IgD-negative memory B cell (primary cell): ENCODE results near the gene CPNE5. TPM values are rescaled to one million over a fixed set of nuclear protein-coding genes. Genes with fewer than 3 reads are reported as not detected.
"Not testable (repeated sequence)": the region's sequence is repeated elsewhere in the genome, so short reads cannot be mapped to it uniquely, and the experiment has no call there.

Source experiments
- H3K27ac Mint-ChIP-seq, 3 donors: one replicate each; pipeline ENCODE4 v1.8.0; 2020 to 2022; ENCODE audit warnings: mild to moderate bottlenecking in 3 of 3, mixed read lengths in 3 of 3, moderate library complexity in 1 of 3
- H3K27me3 Mint-ChIP-seq: one replicate; pipeline ENCODE4 v1.8.0; 2021; ENCODE audit warnings: mixed read lengths
- H3K36me3 Mint-ChIP-seq: one replicate; pipeline ENCODE4 v1.8.0; 2020; ENCODE audit warnings: mild to moderate bottlenecking, mixed read lengths
- H3K4me1 Mint-ChIP-seq, 3 donors: one replicate each; pipeline ENCODE4 v1.8.0; 2020 to 2022; ENCODE audit warnings: mixed read lengths in 3 of 3, mild to moderate bottlenecking in 1 of 3
- H3K4me3 Mint-ChIP-seq, 4 donors: one replicate each; pipeline ENCODE4 v1.8.0; 2020 to 2022; ENCODE audit warnings: mild to moderate bottlenecking in 4 of 4, mixed read lengths in 4 of 4, moderate library complexity in 3 of 4
- H3K9me3 Mint-ChIP-seq, 3 donors: one replicate each; pipeline ENCODE4 v1.8.0; 2020 to 2021; ENCODE audit warnings: mixed read lengths in 3 of 3, mild to moderate bottlenecking in 1 of 3
- polyA plus RNA-seq: library from polyadenylated mRNA; unstranded; fragments of 300-500 nt; fragmentation: Illumina TruSeq; gene quantifications from one replicate; pipeline ENCODE4 v1.2.3, GENCODE V29; 2021

Gene CPNE5
- polyA plus RNA-seq, 1 donor from 2014 or later = 280 TPM

GRCh38 chr6:36717231-36717825, 121.9 kb downstream of the CPNE5 start:
- Mint-ChIP-seq H3K27me3 (no peaks in the 10 kb centered on the region), H3K36me3 (no peaks in the 10 kb centered on the region), H3K9me3 (no peaks in the 10 kb centered on the region), H3K4me1 (peaks cover 6 to 12% (median 6%) of the 10 kb centered on the region in 3 donors), H3K27ac (peak overlapping the region in 1 of 3 donors; percentile 69), H3K4me3 (no peak overlapping the region)

DNA sequence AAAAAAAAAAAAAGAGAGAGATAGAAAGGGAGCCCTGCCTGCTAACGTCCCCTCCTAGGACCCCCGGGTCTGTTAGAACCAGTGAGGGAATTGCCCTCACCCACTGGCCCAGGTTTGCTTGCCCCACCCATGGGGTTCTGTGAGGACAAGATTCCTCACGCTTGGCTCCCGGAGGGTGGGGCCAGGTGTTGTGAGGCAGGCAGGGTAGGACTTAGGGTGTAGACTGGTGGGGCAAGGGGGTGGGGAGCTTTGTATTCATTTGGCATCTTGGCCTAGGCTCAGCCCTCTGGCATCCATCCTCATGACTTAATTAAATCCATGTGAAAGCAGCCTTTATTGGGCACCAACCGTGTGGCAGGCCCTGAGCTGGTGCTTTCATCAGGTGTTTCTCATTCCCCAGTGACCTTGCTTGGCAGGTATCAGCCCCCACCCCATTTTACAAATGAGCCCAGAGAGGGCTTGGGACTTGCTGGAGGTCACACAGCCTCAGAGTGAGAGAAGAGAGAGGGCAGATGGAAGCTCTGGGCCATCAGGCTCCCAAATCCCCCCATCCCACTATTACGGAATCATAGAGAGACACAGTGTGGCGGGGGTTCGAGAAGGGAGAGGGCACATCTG, 122.7 kb downstream of the CPNE5 start:
- H3K36me3 Mint-ChIP-seq = no peaks in the 10 kb centered on the region
- H3K4me3 Mint-ChIP-seq = no peak overlapping the region
- no peak overlapping the region for H3K27ac Mint-ChIP-seq
- H3K27me3 Mint-ChIP-seq = no peaks in the 10 kb centered on the region
- peaks cover 6 to 12% (median 6%) of the 10 kb centered on the region in 3 donors for H3K4me1 Mint-ChIP-seq
- no peaks in the 10 kb centered on the region for H3K9me3 Mint-ChIP-seq

DNA sequence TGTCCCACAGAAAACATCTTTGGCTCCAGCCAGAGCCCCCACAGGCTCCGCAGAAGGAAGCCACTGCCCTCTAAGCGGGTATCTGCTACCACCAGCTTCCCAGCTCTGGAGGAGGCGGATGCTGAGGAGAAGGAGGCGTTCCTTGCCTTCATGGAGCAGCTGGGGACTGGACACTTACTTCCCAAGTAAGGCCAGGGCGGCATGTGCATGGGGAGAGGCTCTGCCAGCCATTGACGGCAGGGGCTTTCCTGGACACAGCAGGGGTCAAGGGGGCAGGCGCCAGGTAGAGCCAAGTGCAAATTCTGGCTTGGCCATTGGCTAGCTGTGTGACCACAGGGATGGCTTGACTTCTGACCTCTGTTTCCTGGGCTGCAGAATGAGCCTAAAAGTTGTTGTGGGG, 123.8 kb downstream of the CPNE5 start:
- Mint-ChIP-seq H3K9me3 (no peaks in the 10 kb centered on the region), H3K4me3 (no peak overlapping the region), H3K27ac (no peak overlapping the region), H3K36me3 (no peaks in the 10 kb centered on the region), H3K4me1 (peaks cover 2 to 8% (median 6%) of the 10 kb centered on the region in 3 donors), H3K27me3 (no peaks in the 10 kb centered on the region)

DNA sequence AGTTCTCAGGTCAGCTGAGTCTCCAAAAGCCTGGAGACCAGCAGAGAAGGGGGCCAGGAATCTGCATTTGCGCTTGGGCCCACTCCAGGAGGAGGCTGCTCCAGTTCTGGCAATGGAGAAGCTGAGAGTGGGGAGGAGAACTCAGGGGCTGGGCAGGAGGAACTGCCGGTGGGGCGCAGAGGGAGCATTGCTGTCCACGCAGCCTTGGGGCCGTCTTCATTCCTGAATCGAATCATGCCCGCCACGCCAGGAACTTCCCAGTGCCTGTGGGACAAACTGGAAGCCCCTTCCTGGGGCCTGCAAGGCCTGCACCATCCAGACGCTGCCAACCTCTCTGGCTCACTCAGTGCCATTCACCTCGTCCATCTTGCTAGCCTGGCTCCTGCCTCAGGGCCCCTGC, 124.7 kb downstream of the CPNE5 start:
- Mint-ChIP-seq H3K27ac (no peak overlapping the region), H3K4me3 (no peak overlapping the region), H3K4me1 (peaks cover 0 to 8% (median 3%) of the 10 kb centered on the region in 3 donors), H3K27me3 (peaks cover 2% of the 10 kb centered on the region), H3K36me3 (no peaks in the 10 kb centered on the region), H3K9me3 (no peaks in the 10 kb centered on the region)

- H3K36me3 Mint-ChIP-seq = no peaks in the 10 kb centered on the region
- H3K4me1 Mint-ChIP-seq = peaks cover 0 to 4% (median 0%) of the 10 kb centered on the region in 3 donors
- no peak overlapping the region for H3K27ac Mint-ChIP-seq
- no peak overlapping the region for H3K4me3 Mint-ChIP-seq
- H3K27me3 Mint-ChIP-seq = peaks cover 2% of the 10 kb centered on the region
- no peaks in the 10 kb centered on the region for H3K9me3 Mint-ChIP-seq
Measured at GRCh38 chr6:36713846-36714245, 125.4 kb downstream of the CPNE5 start.

DNA sequence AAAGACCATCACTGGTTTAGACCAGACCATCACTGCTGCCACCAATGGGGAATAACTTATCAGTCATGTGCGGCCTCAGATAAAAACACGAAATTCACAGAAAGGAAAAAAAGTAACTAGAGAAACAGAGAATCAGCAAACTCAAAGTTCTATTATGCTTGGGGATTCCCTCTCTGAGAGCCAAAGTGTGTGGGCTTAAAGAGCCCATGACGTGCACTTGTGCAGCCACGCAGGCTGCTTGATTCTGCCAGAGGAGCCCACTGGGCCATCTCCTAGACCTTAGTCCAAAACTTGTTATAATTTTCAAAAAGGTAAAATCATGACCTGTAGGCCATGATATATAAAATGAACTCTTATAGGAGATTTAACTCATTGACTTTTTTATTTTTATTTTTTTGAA, 126.4 kb downstream of the CPNE5 start:
- H3K27me3 Mint-ChIP-seq = peaks cover 2% of the 10 kb centered on the region

DNA sequence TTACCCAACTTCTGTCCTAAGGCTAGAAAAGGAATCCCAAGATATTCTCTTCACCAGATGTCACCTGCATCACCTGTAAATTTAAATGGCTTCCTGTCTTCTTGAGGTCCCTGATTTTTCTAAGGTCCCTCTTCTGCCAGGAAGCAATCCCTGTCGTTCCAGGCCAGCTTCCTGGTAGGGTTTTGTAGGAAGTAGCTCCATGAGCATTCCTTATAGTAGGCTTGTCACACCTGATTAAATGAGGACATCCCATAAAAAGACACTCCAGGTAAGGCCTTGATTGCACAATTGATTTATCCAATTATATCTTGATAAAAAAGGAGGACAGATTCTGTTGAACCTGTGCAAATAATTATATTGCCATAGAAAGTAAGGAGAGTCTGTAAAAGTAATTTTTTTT, 132.9 kb downstream of the CPNE5 start:
- Mint-ChIP-seq H3K27me3 (peaks cover 2% of the 10 kb centered on the region), H3K36me3 (peaks cover 2% of the 10 kb centered on the region), H3K4me1 (peaks cover 2 to 7% (median 4%) of the 10 kb centered on the region in 3 donors), H3K9me3 (no peaks in the 10 kb centered on the region), H3K4me3 (no peak overlapping the region), H3K27ac (no peak overlapping the region)

More for the DNA sequence above, 126.4 kb downstream of the CPNE5 start:
- peak overlapping the region in 1 of 3 donors; percentile 62 for H3K27ac Mint-ChIP-seq
- no peak overlapping the region for H3K4me3 Mint-ChIP-seq
- no peaks in the 10 kb centered on the region for H3K36me3 Mint-ChIP-seq
- peaks cover 0 to 4% (median 0%) of the 10 kb centered on the region in 3 donors for H3K4me1 Mint-ChIP-seq
- H3K9me3 Mint-ChIP-seq = no peaks in the 10 kb centered on the region

DNA sequence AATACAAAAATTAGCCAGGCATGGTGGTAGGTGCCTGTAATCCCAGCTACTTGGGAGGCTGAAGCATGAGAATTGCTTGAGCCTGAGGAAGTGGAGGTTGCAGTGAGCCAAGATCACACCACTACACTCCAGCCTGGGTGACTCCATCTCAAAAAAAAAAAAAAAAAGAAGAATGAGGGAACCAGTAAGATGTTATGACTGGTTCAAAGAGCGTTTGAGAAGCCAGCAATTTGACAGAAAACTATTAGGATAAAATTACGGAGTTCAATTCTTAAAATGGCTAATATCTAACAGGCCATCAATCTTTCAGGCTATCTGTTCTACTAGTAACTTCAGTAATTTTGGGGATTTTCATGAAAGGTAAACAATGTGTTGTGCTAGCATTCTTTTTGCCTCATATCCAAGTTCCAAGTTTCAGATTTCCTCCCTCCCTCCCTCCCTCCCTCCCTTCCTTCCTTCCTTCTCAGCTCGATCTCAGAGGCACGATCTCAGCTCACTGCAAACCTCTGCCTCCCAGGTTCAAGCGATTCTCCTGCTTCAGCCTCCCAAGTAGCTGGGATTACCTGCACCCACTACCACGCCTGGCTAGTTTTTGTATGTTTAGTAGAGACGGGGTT, 134.2 kb downstream of the CPNE5 start:
- not testable (repeated sequence) for H3K4me3 Mint-ChIP-seq, H3K27me3 Mint-ChIP-seq, H3K27ac Mint-ChIP-seq, H3K9me3 Mint-ChIP-seq, H3K36me3 Mint-ChIP-seq
- H3K4me1 Mint-ChIP-seq = peaks cover 2 to 11% (median 6%) of the 10 kb centered on the region in 3 donors

DNA sequence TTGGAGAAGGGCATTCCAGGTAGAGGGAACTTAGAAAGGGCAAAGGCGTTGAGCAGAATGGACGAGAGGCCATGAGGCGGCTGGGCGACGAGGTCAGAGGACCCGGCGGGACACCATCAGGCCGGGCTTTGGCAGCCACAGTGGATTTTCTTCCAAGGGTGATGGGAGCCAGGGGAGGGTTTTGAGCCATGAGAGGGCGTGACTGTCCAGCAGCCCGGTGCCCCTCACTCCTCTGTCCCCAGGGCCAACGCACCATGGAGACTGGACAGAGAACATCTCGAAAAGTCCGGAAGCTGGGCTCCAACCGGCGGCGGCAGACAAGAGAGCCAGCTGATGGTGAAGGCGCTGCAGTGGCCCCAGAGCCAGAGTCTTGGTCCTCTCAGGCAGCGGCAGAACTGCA, 135.3 kb downstream of the CPNE5 start:
- no peaks in the 10 kb centered on the region for H3K9me3 Mint-ChIP-seq
- H3K4me3 Mint-ChIP-seq = no peak overlapping the region

DNA sequence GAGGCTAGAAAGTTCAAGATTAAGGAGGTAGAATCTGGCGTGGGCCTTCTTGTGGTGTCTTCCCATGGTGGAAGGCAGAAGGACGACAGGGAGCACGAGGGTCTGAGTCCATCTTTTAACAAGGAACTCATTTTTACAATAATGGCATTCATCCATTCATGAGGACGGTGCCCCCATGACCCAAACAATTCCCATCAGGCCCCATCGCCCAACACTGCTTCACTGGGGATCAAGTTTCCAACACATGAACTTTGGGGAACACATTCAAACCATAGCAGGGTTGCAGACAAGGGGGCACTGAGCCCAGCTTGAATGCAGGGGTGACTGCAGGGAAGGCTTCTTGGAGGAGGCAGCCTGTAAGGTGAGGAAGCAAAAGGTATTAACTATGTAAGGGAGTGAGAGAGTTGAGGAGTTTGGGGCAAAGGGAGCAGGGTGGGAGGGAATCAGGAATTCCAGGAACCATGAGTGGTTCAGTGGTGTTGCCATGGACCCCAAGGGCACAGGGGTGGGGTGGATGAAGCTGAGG, 136.1 kb downstream of the CPNE5 start:
- Mint-ChIP-seq H3K4me1 (peaks cover 2 to 9% (median 6%) of the 10 kb centered on the region in 3 donors), H3K36me3 (peaks cover 2% of the 10 kb centered on the region)

More for the DNA sequence above, 135.3 kb downstream of the CPNE5 start:
- H3K27ac Mint-ChIP-seq = no peak overlapping the region
- H3K27me3 Mint-ChIP-seq = no peaks in the 10 kb centered on the region
- peaks cover 2% of the 10 kb centered on the region for H3K36me3 Mint-ChIP-seq
- H3K4me1 Mint-ChIP-seq = peaks cover 2 to 9% (median 6%) of the 10 kb centered on the region in 3 donors

DNA sequence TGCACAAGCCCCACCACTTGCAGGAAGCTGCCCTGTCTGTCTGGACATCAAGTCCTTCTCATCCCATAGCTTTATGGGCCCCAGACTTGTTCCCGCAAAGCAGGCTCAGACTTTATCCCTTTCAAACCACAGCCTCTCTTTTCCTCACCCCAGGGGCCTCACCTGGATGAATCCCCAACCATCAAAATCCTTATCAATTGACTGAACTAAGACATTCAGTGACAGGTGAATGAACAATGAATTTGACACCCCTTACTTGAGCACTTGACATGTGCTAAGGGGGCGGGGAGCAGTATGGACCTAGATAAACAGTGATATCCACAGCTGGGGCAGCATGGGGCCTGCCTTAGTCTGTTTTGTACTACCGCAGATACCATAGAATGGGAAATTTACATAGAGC, 136.6 kb downstream of the CPNE5 start:
- Mint-ChIP-seq H3K27me3 (no peaks in the 10 kb centered on the region), H3K36me3 (peaks cover 2% of the 10 kb centered on the region), H3K4me3 (no peak overlapping the region), H3K4me1 (peaks cover 2 to 9% (median 6%) of the 10 kb centered on the region in 3 donors), H3K9me3 (no peaks in the 10 kb centered on the region), H3K27ac (no peak overlapping the region)

More for the DNA sequence above, 136.1 kb downstream of the CPNE5 start:
- Mint-ChIP-seq H3K4me3 (no peak overlapping the region), H3K27me3 (no peaks in the 10 kb centered on the region), H3K9me3 (no peaks in the 10 kb centered on the region), H3K27ac (no peak overlapping the region)

DNA sequence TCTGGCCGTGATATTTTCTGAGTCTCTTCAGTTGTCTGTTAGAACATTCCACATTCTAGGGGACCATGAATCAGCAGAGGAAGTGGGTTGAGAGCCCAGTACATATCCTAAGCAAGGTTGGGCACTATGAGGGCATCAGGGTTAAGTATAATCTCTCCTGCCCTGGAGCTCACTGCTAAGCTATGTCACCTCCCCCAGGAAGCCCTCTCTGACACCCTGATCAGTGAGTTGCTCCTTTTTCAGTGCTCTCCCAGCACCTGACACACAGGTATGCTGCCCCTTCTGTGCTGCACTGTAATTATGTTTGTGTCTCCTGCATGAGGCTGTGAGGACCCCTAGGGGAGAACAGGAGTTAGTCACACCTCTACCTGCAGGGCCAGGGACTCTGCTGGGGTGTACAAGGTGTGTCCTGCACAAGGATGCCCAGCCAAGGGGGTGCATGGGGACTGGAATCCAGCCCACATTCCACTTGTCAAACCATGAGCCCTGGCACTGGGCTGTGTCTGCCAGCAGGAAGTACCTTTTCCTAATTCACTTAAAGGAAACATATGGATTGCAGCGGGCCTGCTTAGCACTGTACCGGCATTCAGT, 137.7 kb downstream of the CPNE5 start:
- Mint-ChIP-seq H3K27ac (peak overlapping the region in 2 of 3 donors; percentile 31 to 39), H3K4me1 (peaks cover 10 to 15% (median 10%) of the 10 kb centered on the region in 3 donors), H3K27me3 (no peaks in the 10 kb centered on the region), H3K9me3 (no peaks in the 10 kb centered on the region), H3K36me3 (peaks cover 2% of the 10 kb centered on the region), H3K4me3 (no peak overlapping the region)

DNA sequence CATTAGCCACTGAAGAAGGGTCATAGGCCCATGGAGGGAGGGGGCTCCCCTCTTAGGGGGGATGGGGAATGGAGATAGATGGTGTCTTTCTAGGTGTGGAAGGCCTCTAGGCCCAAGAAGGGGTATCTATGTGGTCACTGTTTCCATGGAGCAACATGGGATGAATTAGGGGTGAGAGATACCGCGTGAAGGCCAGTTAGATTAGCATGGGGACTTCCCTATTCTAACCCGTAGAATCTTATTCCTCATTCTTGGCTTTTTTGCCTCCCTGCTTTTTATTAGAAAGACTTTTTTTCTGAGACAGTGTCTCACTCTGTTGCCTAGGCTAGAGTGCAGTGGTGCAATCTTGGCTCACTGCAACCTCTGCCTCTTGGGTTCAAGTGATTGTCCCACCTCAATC, 138.4 kb downstream of the CPNE5 start:
- Mint-ChIP-seq H3K4me3 (no peak overlapping the region), H3K36me3 (peaks cover 2% of the 10 kb centered on the region), H3K27me3 (no peaks in the 10 kb centered on the region), H3K27ac (peak overlapping the region in 1 of 3 donors; percentile 39), H3K9me3 (no peaks in the 10 kb centered on the region), H3K4me1 (peaks cover 10 to 15% (median 12%) of the 10 kb centered on the region in 3 donors)

- Mint-ChIP-seq H3K4me1 (peaks cover 14 to 18% (median 17%) of the 10 kb centered on the region in 3 donors), H3K36me3 (peaks cover 2% of the 10 kb centered on the region), H3K9me3 (no peaks in the 10 kb centered on the region), H3K4me3 (no peak overlapping the region), H3K27me3 (no peaks in the 10 kb centered on the region), H3K27ac (peak overlapping the region in 1 of 3 donors; percentile 28)
Measured at GRCh38 chr6:36700071-36700812, 139.0 kb downstream of the CPNE5 start.
